SU-DHL-6 (cell line): ENCODE measurements around the gene LARP4B.

Experiments
- H2AFZ ChIP-seq: fragments of 200-600 bp; sonication (generic); 2 replicates; pipeline ENCODE4 v1.6.1; 2014; ENCODE audit warnings: low read depth, mild to moderate bottlenecking, moderate library complexity, mixed read lengths, antibody characterized with exemption, low read length; ENCODE audit not compliant: severe bottlenecking
- H3F3A ChIP-seq: fragments of 200-600 bp; shearing (Covaris generic); 2 replicates; pipeline ENCODE4 v1.6.0; 2016; ENCODE audit warnings: antibody characterized with exemption, mild to moderate bottlenecking; ENCODE audit not compliant: insufficient read depth
- H3K27ac ChIP-seq: fragments of 200-600 bp; sonication (generic); 2 replicates; pipeline ENCODE4 v1.5.1; 2016; ENCODE audit warnings: low read depth, mild to moderate bottlenecking, low read length, moderate library complexity, mixed read lengths
- H3K27me3 ChIP-seq: fragments of 200-600 bp; sonication (generic), shearing (Covaris generic); 2 replicates; pipeline ENCODE4 v1.6.0; 2014; ENCODE audit warnings: mild to moderate bottlenecking, low read length
- H3K36me3 ChIP-seq: fragments of 200-600 bp; sonication (generic); 2 replicates; pipeline ENCODE4 v1.6.1; 2014; ENCODE audit warnings: mild to moderate bottlenecking, low read length, mixed read lengths
- H3K4me2 ChIP-seq: fragments of 300-600, 200-600 bp; shearing (Covaris generic), sonication (generic); 2 replicates; pipeline ENCODE4 v1.6.0; 2014; ENCODE audit warnings: low read length, low read depth, mild to moderate bottlenecking; ENCODE audit not compliant: poor library complexity, severe bottlenecking
- H3K4me3 ChIP-seq: fragments of 200-600 bp; sonication (generic); 2 replicates; pipeline ENCODE4 v1.5.1; 2014; ENCODE audit warnings: antibody characterized with exemption, low read length, mild to moderate bottlenecking, mixed read lengths; ENCODE audit not compliant: insufficient read depth, poor library complexity, severe bottlenecking
- H3K79me2 ChIP-seq: fragments of 200-600 bp; sonication (generic); 2 replicates; pipeline ENCODE4 v1.6.1; 2014; ENCODE audit warnings: mild to moderate bottlenecking, low read length, moderate library complexity; ENCODE audit not compliant: insufficient read depth
- H3K9ac ChIP-seq: fragments of 200-600 bp; sonication (generic); 2 replicates; pipeline ENCODE4 v1.7.0; 2014; ENCODE audit warnings: mild to moderate bottlenecking, low read length
- H3K9me2 ChIP-seq: fragments of 200-600 bp; sonication (generic); replicated peaks from 2 replicates; pipeline ENCODE4 v1.6.1; 2014; ENCODE audit warnings: low read length; ENCODE audit not compliant: insufficient read depth
- H3K9me3 ChIP-seq: fragments of 200-600 bp; sonication (generic); 2 replicates; pipeline ENCODE4 v1.6.1; 2014; ENCODE audit warnings: low read length, mixed read lengths; ENCODE audit not compliant: insufficient read depth
- H4K20me1 ChIP-seq: fragments of 200-600 bp; sonication (generic); 2 replicates; pipeline ENCODE4 v1.6.1; 2014; ENCODE audit warnings: low read depth, mild to moderate bottlenecking, antibody characterized with exemption, low read length, moderate library complexity, mixed read lengths
- CTCF ChIP-seq: fragments of 200-600 bp; sonication (generic); IDR thresholded peaks from one replicate; pipeline ENCODE4 v1.5.1; 2017; ENCODE audit warnings: antibody characterized with exemption, mild to moderate bottlenecking, low read length, moderate library complexity; ENCODE audit not compliant: insufficient read depth, poor library complexity, severe bottlenecking
- EZH2phosphoT487 ChIP-seq: fragments of 200-600 bp; sonication (generic), shearing (Covaris generic); conservative IDR thresholded peaks from 2 replicates; pipeline ENCODE4 v1.6.1; 2018; ENCODE audit warnings: mild to moderate bottlenecking, antibody characterized with exemption, low read length, moderate library complexity, mixed read lengths

LARP4B gene

GRCh38 chr10:816091-816477 is 115.4 kb downstream of the LARP4B start:
- no peak overlapping the region for H3K9ac ChIP-seq
- no peak overlapping the region for H3K4me2 ChIP-seq
- no peak overlapping the region for H2AFZ ChIP-seq
- no peaks in the 10 kb centered on the region for H3K9me2 ChIP-seq
- TF ChIP-seq CTCF, result no peak
- TF ChIP-seq EZH2phosphoT487, result no peak
- H3K27ac ChIP-seq, result no peak overlapping the region
- H3K36me3 ChIP-seq, result peaks cover 24% of the 10 kb centered on the region; the same call in 1 of the 2 replicates
- H3K27me3 ChIP-seq, result no peaks in the 10 kb centered on the region
- no peaks in the 10 kb centered on the region for H4K20me1 ChIP-seq
- no peak overlapping the region for H3K4me3 ChIP-seq
- no peaks in the 10 kb centered on the region for H3K79me2 ChIP-seq
- H3K9me3 ChIP-seq, result no peaks in the 10 kb centered on the region
- no peaks in the 10 kb centered on the region for H3F3A ChIP-seq

DNA sequence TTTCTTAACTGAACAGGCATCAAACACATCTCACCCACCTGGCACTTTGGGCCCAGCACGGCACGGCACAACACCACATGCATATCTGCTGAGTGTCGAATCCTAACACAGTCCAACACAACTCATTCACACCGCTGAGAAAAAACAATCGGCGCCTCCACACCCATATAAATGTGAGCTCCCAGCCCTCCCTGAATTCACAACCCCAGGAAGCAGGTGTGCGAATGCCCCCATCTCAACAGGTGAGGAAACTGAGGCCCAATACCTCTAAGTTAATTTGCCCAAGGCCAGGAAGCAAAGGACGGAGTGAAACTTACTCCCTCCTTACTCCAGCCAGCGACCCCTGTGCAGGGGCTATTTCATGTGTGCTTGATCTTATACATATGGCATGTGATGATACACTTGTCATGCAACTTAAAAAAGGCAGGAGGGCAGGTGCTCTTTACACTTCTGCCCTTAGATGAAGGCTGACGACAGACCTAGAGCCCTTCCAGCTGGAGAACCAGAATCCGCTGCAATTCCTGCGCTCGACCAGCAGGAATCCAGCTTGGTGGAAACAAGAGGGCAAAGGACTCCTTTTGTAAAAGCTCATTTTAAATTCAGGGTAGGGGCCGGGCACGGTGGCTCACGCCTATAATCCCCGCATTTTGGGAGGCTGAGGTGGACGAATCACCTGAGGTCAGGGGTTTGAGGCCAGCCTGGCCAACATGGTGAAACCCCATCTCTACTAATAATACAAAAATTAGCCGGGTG is 116.0 kb downstream of the LARP4B start:
- H4K20me1 ChIP-seq, result no peaks in the 10 kb centered on the region
- no peak overlapping the region for H2AFZ ChIP-seq
- no peaks in the 10 kb centered on the region for H3K27me3 ChIP-seq
- no peak overlapping the region for H3K9ac ChIP-seq
- no peak overlapping the region for H3K4me3 ChIP-seq
- no peaks in the 10 kb centered on the region for H3K9me3 ChIP-seq
- H3K4me2 ChIP-seq, result no peak overlapping the region
- TF ChIP-seq EZH2phosphoT487 (no peak), CTCF (no peak)
- H3K36me3 ChIP-seq, result peaks cover 23% of the 10 kb centered on the region; the same call in 1 of the 2 replicates
- no peaks in the 10 kb centered on the region for H3K79me2 ChIP-seq
- H3K27ac ChIP-seq, result no peak overlapping the region
- H3F3A ChIP-seq, result no peaks in the 10 kb centered on the region
- H3K9me2 ChIP-seq, result no peaks in the 10 kb centered on the region

DNA sequence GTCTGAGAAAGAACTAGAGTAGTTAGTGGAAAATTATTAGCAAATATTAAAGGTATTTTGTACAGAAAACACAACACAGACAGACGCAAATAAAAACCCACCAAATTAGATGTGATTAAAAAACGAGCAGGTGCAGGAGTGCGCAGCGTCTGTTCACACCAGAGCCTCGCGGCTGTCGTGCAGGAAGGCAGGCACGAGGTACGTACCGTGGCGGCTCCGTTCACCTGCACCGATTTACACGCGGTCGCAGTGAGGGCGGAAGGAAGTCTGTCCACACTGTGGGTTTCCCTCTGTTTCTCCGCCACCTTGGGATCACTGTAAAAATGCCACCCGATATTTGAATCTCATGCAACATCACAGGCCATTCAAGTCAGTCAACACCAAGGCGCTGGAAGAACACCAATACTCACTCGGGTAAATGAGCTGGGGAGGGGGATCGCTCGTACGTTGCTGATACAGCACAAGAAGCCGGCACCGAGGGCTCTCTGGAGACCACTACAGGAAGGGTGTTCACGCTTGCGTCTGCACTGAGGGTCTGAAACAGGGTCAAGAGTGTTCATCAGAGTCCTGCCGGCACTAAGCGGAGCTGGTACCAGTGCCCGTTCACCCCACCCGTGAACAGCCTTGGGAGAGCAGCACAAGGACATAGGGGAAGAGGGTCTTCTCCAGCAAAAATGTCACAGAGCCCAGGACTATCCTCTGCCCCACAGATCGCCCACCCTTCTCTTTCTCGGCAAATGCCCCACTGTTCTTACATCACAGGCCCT is 116.8 kb downstream of the LARP4B start:
- Histone ChIP-seq H3K27ac (no peak overlapping the region), H3K9me2 (no peaks in the 10 kb centered on the region), H3K36me3 (peaks cover 20% of the 10 kb centered on the region; the same call in 1 of the 2 replicates), H3K9ac (no peak overlapping the region), H4K20me1 (no peaks in the 10 kb centered on the region), H3K9me3 (no peaks in the 10 kb centered on the region), H3K4me3 (no peak overlapping the region), H3F3A (no peaks in the 10 kb centered on the region), H3K4me2 (no peak overlapping the region), H3K27me3 (no peaks in the 10 kb centered on the region), H3K79me2 (no peaks in the 10 kb centered on the region), H2AFZ (no peak overlapping the region)
- TF ChIP-seq EZH2phosphoT487 (no peak), CTCF (no peak)
